DMS153 (cell line): ENCODE results near the gene SPAG16.

ENCODE experiments used
- DNase-seq: peaks from one replicate; lab custom pipeline; 2025; lab: John Stamatoyannopoulos, UW

The SPAG16 gene

DNA sequence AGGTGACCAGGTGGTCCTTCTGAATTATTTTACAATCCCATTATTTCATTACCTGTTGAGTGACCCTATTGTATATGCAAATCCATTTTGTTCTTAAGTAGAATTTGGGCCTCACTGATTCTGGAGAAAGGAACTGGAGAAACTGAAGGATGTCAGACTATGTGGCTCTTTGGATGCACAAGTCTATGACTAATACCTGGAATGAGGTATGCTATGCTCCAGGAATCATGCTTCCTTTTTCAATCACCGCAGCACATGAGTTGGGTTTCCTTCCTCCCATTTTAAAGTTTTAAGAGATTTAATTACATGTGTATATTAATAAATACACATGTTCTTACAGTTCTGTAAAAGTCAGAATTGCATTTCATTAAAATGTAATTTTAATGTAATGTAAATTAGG is 872.7 kb downstream of the SPAG16 start:
- no peak for DNase-seq

DNA sequence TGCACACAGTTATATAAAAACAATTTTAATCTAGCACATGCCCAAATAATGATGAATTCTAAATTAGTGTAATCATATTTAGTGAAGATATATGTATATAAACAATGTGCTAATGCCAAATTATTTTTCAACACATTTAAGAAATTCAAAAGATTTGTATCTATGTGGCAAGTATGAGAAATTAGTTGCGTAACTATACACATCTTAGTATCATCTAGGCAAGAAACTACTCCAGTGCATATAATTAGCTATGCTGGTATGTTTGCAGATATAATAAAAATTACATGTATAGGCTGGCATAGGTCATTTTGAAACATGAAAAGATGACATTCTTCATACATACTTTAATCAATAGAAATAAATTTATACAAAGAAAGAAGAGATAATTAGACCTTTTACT is 874.6 kb downstream of the SPAG16 start:
- DNase-seq: no peak

DNA sequence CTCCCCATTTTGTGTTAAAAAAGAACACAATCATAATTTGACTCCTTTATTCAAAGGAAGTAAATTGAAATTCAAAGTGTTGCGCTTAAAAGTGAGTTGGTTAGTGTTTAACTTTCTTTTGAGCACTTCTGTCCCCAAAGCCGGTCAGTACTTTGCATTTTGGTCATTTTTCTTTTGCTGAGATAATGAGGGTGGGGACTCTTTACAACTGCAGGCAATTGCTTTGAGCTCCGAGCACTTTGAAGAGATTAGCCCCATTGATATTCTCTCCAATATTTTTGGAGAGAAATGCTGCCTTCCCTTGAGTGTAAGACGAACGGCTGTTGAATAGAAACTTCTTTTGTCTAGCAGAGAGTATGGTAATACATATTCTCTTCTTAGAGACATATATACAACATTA is 885.0 kb downstream of the SPAG16 start:
- DNase-seq: no peak

DNA sequence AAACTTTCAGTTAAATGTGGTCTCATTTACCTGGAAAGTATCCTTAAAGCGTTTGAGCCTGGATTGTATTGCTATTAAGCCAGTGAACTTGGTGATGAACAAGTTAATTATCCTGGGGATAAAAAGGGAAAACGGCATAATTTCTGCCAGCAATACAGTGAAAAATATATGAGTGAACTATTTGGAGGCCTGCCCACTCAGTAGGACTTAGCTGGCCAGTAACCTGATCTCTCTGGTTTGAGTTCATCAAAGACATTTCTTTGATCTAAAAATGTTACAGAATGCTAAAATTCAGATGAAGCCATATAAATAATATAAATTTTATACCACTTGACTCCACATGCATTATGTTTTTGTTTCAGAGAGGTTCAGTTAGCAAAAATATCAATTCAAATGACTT is 885.5 kb downstream of the SPAG16 start:
- DNase-seq: no peak

DNA sequence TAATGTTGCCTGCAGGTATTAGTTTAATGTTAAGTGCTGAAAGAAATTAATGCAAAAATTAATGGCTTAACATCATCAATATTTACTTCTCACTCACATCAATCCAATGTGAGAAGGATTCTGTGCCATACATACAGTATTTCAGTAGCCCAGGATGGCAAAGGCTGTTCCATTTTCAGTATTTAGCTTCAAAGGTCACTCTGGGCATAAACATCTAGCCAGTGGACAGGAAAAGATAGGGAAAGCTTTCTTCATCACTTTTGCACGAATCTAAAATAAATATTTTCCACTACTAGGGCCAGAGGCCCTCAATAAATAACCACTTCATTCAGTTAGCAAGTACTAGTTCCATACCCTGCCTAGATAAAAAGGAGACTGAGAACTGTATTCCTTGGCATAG is 890.3 kb downstream of the SPAG16 start:
- DNase-seq: no peak

DNA sequence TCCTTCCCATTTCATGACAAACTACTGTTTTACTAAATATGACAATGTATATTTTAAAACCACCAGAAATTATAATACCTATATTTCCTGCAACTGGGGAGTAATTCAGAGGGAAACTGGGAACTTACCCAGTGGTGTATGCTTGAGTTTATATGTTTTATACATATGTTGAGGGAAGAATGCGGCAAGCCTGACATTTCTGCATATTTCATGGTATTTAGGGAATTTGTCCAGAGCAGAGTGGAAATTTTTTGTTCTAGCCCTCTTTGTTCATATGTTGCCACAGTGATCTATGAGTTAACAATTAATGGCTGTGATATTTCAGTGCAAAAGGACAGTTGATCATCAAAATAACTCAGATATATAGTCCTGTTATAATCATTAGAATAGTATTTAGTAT is 895.8 kb downstream of the SPAG16 start:
- no peak for DNase-seq

DNA sequence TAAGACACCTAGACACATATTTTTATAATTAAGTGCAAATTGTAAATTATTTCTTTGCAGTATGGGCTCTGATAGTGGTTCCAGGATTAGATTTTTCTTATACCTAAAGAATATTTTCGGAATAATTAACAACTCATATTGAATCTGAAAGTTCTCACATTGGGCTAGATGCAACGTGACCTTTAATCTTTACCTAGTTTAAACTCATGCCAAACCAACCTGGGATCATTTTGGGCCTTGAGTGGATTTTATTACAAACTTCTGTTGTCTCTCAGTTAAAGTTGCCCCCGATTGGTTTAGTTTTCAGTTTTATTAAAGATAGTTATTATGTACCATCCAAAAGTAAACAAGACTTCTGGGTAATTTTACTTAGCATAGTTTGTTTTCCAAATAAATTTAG is 896.4 kb downstream of the SPAG16 start:
- DNase-seq: no peak

DNA sequence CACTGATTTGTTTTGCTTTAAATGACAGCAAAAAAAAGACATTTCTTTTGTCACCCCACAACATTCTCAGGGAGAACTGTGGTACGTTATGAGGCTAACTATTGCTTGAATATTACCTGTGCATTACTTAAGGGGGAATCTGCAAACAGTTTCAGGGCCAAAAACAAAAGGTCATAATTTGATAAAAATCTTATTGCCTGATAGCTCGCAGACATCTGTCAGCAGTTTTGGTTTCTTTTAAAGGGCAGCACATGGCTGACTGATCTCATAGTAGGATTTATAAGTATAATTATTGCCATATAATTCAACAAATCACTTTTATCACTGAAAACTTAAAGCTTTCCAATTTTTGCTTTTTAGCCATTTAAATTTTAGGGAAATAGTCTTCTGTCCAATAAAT is 900.2 kb downstream of the SPAG16 start:
- DNase-seq: no peak

DNA sequence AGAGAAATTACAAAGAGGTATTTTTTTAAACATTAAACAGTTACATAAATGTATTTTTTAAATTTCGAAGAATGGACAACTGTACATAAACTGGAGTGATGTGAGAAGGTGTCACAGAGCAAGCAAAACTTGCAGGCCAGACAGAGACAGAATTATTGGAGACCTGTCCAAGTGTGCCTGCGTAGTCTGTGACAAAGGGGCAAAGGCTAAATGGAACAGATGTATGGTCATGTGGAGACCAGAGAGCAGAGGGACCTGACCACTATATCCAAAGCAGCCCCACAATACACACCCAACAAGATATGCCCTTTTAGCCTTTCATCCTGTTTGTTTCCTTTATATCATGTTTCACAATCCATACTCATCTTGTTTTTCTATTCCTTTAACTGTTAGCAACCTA is 901.3 kb downstream of the SPAG16 start:
- DNase-seq: no peak

DNA sequence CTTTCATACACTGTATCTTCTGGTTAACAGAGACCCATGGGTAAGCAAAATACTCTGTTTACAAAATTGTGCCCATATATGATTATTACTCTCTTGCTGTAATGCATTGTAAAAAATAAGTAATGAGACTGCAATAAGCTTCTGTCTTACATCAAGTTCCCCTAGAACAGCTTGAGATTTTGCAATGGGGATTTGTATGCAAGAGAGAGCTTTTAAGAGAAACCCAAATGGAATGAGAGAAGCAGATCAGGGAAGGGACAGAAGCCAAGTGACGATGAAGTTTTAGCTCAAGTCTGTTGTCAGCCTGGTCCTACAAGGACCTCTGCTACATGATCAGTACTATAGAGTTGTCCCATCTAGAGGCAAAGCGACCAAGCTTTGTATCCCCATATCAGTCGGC is 908.4 kb downstream of the SPAG16 start:
- no peak for DNase-seq

DNA sequence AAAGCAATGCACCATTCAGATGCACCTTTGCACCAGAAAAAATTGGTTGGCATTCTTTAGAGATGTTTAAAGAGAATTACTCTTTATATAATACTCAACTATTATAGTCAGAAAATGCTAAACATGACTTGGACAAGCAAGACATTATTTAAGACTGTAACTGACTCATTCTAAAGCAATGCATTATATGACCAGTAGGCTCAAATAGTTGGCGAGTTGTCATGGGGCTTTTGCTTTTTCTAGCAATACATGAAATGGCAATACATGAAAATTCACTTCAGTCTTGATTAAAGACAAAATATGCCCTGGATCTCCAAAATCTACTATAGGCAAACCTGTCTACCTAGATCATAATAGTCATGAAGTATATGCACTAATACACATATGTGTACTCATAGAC is 909.7 kb downstream of the SPAG16 start:
- no peak for DNase-seq

DNA sequence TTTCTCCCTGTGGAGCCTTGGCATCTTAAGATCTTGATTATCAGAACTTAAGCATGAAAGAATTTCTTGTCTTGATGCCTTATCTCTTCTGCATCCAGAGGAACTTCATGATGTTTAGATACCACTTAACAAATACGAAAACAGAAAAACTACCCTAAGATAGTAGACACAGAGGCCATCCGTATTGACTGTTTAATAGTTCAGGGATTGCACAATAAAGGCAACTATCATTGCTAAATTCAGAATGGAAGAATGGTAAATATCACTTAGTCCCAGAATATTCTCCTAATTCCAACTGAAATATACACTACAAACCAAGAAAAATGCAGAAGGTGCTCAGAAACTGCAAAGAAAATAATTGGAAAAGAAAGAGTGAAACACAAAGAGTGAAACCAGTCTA is 912.0 kb downstream of the SPAG16 start:
- DNase-seq: no peak

DNA sequence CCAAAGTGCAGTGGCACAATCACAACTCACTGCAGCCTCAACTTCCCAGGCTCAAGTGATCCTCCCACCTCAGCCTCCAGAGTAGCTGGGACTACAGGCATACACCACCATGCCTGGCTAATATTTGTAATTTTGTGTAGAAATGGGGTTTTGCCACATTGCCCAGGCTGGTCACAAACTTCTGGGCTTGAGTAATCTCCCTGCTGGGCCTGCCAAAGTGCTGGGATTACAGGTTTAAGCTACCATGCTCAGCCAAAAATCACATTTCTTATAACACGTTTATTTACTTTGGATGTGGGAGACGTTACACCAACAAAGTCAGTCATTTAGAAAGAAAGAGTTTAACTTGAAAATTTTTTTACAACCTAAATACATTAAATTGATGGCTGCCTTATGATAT is 917.6 kb downstream of the SPAG16 start:
- no peak for DNase-seq

DNA sequence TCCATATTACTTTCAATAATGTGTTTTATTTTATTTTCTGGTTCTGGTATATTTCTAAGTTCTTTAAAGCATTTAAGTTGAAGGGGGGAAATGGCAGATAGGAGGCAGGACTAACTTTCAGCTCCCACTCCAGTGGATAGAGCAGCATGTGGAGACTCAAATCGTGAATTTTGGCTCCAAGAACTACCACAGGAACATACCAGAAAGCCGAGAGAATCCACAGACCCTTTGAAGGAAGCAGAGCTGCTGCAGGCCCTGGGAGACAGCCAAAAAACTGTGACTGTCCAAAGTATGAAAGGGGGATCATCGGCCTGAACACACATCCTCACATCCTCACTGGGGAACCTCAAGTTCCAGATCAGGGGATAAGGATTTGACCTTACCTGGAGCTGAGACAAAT is 919.0 kb downstream of the SPAG16 start:
- DNase-seq: no peak

DNA sequence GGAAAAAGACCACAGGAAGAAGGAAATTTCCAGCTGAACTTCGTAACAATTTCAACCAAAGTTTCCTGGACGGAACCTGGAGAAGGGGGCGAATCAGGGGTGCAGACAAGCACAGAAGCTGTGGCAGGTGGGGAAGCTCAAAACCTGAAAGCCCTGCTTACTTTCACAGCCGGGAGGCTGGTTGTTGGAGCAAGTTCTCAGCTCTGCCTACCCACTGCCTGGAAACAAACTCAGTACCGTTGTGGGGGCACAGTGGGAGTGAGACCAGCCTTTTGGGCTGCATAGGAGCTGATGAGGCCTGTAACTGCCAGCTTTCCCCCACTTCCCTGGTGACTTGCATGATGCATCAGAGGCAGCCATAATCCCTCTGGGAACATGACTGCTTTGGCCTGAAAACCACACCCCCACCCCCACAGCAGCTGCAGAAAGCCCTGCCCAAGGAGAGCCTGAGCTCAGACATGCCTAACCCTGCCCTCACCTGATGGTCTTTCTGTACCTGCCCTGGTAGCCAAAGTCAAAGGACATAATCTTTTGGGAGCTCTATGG is 919.6 kb downstream of the SPAG16 start:
- no peak for DNase-seq

DNA sequence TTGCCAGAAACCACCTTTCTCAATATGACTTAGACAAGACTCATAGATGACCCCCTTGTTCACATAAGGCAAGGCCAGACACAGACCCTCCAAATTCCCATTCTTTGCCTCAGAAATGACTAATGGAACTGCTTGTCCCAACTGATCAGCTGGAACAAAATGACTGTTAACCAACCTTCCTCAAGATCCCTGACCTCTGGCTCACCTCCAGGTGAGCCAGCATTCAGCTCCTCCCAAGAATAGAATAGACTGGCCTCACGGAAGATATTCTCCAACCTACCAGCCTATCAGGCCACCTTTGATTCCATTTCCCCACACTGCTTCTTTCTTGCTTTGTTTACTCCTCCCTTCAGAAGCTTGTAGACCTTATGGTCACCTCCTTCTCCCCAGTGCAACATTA is 930.8 kb downstream of the SPAG16 start:
- DNase-seq: no peak

DNA sequence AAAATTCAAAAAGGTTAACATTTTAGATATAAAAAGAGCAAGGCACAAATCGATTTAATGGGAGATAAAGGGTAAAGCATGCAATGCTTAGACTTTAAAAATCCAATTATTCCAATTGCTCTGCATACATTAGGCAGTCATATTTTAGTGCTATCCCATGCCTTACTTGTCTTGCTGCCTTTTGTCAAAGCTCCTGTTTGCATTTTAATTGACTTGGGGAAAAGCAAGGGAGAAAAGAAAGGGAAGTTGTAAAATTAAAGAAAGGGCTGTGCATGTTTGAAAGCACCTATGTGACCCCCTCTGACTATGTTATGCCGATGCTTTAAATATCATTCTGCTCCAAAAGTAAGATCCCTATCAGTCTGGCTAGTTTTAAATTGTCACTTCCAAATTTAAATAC is 932.9 kb downstream of the SPAG16 start:
- no peak for DNase-seq

DNA sequence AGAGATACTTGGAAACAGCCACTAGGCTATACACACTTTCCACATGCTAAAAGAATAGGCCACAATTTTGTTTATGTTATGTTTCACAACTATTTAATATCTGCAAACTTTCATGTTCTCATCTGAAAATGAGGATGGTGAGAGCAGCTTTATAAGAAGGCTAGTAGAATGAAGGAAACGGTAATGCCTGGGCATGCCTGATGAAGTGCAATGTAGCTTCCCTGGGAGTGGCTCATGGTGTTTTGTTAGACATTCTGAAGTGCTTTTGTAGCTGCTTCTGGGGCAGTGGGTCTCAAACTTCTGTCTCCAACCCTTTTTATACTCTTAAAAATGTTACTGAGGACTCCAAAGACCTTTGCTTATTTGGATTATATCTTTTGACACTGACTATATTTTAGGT is 933.3 kb downstream of the SPAG16 start:
- DNase-seq: no peak

DNA sequence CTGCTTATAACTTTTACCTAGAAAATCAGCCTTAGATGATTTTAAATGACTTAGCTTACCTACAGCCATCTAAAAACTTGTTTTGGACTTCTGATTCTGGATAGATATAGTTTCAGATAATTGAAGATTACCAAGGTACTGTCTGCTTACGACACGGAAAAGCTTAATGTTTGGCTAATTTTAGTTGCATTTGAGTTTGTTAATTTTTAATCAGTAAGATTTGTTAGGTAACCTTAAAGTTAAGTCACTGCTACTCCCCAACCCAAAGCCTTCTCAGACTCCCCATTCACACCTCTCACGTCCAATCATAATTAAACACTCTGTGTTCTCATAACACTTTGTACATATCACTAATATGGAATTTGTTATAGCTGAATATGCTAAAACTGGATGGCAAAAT is 936.0 kb downstream of the SPAG16 start:
- DNase-seq: no peak

DNA sequence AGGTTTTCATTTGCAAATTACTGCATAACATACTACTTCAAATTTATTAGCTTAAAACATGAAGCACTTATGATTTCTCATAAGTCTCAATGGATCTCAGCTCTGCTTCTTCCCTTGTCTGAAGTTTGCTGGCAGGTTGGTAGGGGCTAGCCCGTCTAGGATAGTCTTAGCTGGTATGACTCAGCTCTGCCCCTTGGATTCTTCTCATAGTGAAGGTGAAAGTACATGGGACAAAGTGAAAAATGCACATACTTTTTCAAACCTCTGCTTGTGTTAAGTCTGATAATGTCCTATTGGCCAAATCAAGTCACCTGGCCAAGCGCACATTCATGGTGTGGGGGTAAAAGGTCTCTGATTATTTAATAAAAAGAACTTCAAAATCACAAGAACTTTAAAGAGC is 941.8 kb downstream of the SPAG16 start:
- DNase-seq: no peak

DNA sequence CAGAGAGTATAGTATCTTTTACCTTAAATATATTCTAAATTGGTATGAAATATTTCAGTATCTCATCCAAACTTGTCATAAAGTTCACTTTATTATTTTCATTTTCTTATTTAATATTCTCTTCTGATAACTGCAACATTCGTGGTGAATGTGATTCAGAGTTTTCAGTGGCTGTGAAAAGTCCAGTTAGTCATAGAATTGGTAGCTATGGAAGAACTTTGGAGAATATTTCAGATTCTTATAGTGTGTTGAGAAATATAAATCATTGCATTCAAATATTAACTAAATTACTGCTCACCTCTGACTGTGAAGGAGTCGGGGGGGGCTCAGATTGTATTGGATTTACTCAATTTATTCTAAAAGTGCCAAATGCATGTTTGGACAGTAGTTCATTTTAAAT is 948.0 kb downstream of the SPAG16 start:
- DNase-seq: no peak

DNA sequence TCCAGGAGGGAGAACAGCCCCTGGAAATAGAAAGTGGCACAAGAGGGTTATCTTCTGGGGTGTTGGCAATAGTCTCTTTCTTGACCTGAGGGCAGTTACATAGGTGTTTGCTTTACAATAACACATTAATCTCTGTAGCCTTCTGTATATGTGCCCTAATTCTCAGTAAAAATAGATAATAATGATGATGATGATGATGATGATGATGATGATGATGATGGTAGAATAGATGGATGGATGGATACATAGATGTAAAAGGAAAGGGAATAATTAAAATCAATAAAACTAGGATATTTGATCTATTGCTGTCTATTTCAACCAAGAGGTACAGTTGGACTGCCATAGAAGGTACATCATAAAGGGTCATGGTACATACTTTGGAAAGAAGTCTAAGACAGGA is 948.9 kb downstream of the SPAG16 start:
- DNase-seq: no peak

DNA sequence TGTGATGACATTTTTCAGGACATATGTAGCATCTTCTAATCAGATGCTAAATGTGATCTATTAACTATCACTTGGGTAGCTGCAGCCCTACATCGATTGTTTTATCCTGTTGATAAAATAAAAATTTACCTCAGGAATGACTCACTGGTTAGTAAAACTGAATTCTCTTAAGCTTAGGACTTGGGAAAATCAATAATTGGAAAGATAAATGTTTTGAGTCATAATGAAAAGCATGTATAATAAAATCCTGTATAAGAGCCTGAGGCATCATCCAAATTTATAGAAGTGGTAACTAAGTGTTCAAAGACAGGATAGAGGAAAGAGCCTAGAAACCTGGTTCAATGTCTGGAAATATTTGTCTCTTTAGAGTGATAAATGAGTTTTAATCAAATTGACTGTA is 958.5 kb downstream of the SPAG16 start:
- DNase-seq: no peak

DNA sequence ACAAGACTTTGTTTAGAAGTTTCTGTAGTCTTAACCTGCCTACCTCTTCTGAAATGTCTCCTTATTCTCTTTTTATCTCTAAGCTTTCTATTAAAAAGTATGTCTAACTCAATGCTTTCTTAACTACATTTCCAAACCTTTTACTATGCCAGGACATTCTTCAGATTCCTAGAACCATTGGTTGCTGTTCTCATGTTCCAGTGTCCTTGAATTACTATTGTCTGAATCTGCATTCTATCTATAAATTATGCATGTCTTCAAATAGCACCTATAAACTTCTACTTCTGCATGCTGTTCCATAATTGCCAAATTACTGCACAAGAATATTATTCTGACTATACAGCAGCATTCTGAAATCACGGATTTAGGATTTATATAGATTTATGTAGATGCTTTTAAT is 960.6 kb downstream of the SPAG16 start:
- no peak for DNase-seq

DNA sequence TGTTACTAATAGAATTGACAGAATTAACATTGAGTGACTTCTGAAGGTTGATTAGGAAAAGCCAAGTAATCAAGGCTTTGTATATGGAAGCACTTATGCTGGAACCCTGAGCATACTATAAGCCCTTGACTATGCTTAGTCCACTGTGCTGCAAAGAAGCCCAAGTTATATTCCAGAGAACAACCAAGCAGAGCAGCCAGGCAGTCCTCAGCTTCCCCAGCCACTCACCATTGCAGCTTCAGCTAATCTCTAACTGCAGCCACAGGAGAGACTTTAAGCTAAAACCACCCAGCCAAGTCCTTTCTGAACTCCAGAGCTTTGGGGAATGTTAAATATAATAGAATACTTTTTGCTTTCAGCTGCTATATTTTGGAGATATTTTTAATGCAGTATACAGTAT is 962.2 kb downstream of the SPAG16 start:
- no peak for DNase-seq
